Left ventricle myocardium inferior (tissue), 1 donor: ENCODE measurements around the gene SH2B2. TPM values are rescaled to one million over a fixed set of nuclear protein-coding genes. Genes with fewer than 3 reads are reported as not detected.

Source experiments
- DNase-seq: peaks from one replicate; pipeline ENCODE4 v3.0.0-alpha.2; 2020
- H3K27ac ChIP-seq: fragments of 200-600 bp; replicated peaks from 2 replicates; pipeline ENCODE4 v1.8.0; 2021
- H3K27me3 ChIP-seq: fragments of 200-600 bp; 2 replicates; pipeline ENCODE4 v1.8.0; 2021; ENCODE audit warnings: low read depth
- H3K36me3 ChIP-seq: fragments of 200-600 bp; 2 replicates; pipeline ENCODE4 v1.8.0; 2021
- H3K4me1 ChIP-seq: fragments of 200-600 bp; 2 replicates; pipeline ENCODE4 v1.8.0; 2021
- H3K4me3 ChIP-seq: fragments of 200-600 bp; 2 replicates; pipeline ENCODE4 v1.8.0; 2021; ENCODE audit warnings: mild to moderate bottlenecking, moderate library complexity
- H3K9me3 ChIP-seq: fragments of 200-600 bp; replicated peaks from 2 replicates; pipeline ENCODE4 v1.8.0; 2021
- CTCF ChIP-seq: fragments of 200-600 bp; IDR thresholded peaks from 2 replicates; pipeline ENCODE4 v1.8.0; 2021; ENCODE audit warnings: antibody characterized with exemption, mild to moderate bottlenecking, borderline replicate concordance
- intact Hi-C: fragments of 100-400 bp; cut with micrococcal nuclease; formaldehyde crosslinking; loops from one replicate; pipeline ENCODE4 v1.11.0; 2022
- total RNA-seq: library from RNA; stranded (reverse); fragmentation: NEBNext Ultra II Directional; extraction: Animal tissue kit (Norgen Biotek cat#: 25700); gene quantifications from one replicate; pipeline ENCODE4 v1.2.1, GENCODE V29; 2021
- donor health status: DM: no; HTN: yes; CAD: no; lungs with severe emphysema.

The SH2B2 gene
- total RNA-seq, 1 donor from 2014 or later, result 1.0 TPM

- Histone ChIP-seq H3K4me1 (peaks cover 4% of the 10 kb centered on the region), H3K27me3 (peaks cover 44% of the 10 kb centered on the region), H3K9me3 (no peaks in the 10 kb centered on the region), H3K36me3 (no peaks in the 10 kb centered on the region), H3K27ac (no peak overlapping the region), H3K4me3 (no peak overlapping the region)
- no peak for TF ChIP-seq CTCF
- no peak for DNase-seq
- intact Hi-C loops, result no loop called here
These were observed 33.0 kb downstream of the SH2B2 start for GRCh38 chr7:102319671-102320070.

- no peak for TF ChIP-seq CTCF
- no peak overlapping the region for H3K27ac ChIP-seq
- H3K36me3 ChIP-seq, result no peaks in the 10 kb centered on the region
- DNase-seq, result no peak
- H3K9me3 ChIP-seq, result no peaks in the 10 kb centered on the region
- intact Hi-C loops, result no loop called here
- H3K27me3 ChIP-seq, result peaks cover 49% of the 10 kb centered on the region
- H3K4me1 ChIP-seq, result peaks cover 4% of the 10 kb centered on the region
- no peak overlapping the region for H3K4me3 ChIP-seq
These were observed 33.5 kb downstream of the SH2B2 start for GRCh38 chr7:102320181-102320580.

- TF ChIP-seq CTCF, result no peak
- Histone ChIP-seq H3K27me3 (peaks cover 55% of the 10 kb centered on the region), H3K9me3 (no peaks in the 10 kb centered on the region), H3K4me3 (peak overlapping the region; percentile 43), H3K36me3 (no peaks in the 10 kb centered on the region), H3K4me1 (peaks cover 4% of the 10 kb centered on the region), H3K27ac (no peak overlapping the region)
- intact Hi-C loops, result no loop called here
- no peak for DNase-seq
These were observed 34.1 kb downstream of the SH2B2 start for GRCh38 chr7:102320601-102321350.

GRCh38 chr7:102321351-102322201 lies 34.9 kb downstream of the SH2B2 start:
- intact Hi-C loops, result no loop called here
- DNase-seq, result no peak
- Histone ChIP-seq H3K4me1 (peaks cover 4% of the 10 kb centered on the region), H3K27me3 (peaks cover 62% of the 10 kb centered on the region), H3K27ac (peak overlapping the region; percentile 30), H3K9me3 (no peaks in the 10 kb centered on the region), H3K4me3 (peak overlapping the region; percentile 43), H3K36me3 (no peaks in the 10 kb centered on the region)
- no peak for TF ChIP-seq CTCF

GRCh38 chr7:102322202-102322715 lies 35.6 kb downstream of the SH2B2 start:
- DNase-seq, result no peak
- TF ChIP-seq CTCF, result no peak
- H3K4me1 ChIP-seq, result peaks cover 4% of the 10 kb centered on the region
- intact Hi-C loops, result no loop called here
- no peak overlapping the region for H3K27ac ChIP-seq
- H3K36me3 ChIP-seq, result no peaks in the 10 kb centered on the region
- no peak overlapping the region for H3K4me3 ChIP-seq
- peaks cover 69% of the 10 kb centered on the region for H3K27me3 ChIP-seq
- no peaks in the 10 kb centered on the region for H3K9me3 ChIP-seq
